ENCODE measurements around the gene STK32C. TPM values are rescaled to one million over a fixed set of nuclear protein-coding genes. Genes with fewer than 3 reads are reported as not detected.

STK32C gene
- total RNA-seq, 4 donors from 2014 or later = 1.3 to 5.6 (median 4.7) TPM

DNA sequence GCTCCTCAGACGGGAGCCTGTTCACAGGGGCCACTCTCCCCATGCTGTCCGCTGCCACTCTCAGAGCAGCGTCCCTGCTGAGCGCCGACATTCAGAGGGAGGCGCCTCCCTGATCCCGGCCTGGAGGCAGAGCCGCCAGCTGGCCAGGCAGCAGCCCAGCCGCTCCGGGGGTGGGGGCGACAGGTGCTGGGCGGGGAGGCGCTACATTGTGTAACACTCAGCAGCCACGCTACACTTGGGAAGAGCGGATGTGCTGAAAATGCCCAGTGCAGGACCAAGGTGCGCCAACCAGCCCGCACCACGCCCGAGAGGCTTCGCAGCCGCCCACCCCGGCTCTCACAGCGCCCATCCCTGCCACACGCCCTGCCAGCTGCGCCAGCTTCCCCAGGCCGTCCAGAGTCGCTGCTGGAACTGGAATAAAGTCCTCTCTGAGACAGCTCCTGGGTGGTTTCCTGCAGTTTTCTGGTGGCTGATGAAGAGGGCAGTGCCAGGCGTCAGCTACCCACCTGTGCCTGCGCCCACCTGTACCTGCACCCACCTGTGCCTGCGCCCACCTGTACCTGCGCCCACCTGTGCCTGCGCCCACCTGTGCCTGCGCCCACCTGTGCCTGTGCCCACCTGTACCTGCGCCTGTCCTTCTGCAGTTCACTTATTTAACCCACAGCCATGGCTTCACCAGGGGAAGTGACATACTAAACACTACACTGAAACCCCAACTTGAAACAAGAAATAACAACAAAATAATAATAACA is 25.7 kb downstream of the STK32C start:
- no peak overlapping the region for H3K4me3 ChIP-seq
- H3K4me1 ChIP-seq = peaks cover 6% of the 10 kb centered on the region
- H3K36me3 ChIP-seq = no peaks in the 10 kb centered on the region
- no peaks in the 10 kb centered on the region for H3K9me3 ChIP-seq
- TF ChIP-seq POLR2AphosphoS5 (IDR thresholded peaks at IDR 0.05) (no peak), POLR2A (IDR thresholded peaks at IDR 0.05) (no peak), EP300 (IDR thresholded peaks at IDR 0.05) (no peak)
- TF ChIP-seq, protein P1, sequence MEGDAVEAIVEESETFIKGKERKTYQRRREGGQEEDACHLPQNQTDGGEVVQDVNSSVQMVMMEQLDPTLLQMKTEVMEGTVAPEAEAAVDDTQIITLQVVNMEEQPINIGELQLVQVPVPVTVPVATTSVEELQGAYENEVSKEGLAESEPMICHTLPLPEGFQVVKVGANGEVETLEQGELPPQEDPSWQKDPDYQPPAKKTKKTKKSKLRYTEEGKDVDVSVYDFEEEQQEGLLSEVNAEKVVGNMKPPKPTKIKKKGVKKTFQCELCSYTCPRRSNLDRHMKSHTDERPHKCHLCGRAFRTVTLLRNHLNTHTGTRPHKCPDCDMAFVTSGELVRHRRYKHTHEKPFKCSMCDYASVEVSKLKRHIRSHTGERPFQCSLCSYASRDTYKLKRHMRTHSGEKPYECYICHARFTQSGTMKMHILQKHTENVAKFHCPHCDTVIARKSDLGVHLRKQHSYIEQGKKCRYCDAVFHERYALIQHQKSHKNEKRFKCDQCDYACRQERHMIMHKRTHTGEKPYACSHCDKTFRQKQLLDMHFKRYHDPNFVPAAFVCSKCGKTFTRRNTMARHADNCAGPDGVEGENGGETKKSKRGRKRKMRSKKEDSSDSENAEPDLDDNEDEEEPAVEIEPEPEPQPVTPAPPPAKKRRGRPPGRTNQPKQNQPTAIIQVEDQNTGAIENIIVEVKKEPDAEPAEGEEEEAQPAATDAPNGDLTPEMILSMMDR (IDR thresholded peaks at IDR 0.05) = no peak
- peaks cover 28% of the 10 kb centered on the region for H3K27me3 ChIP-seq
- no peak for DNase-seq (ENCODE audit: low spot score in 2 of 2)
- no peak overlapping the region for H3K27ac ChIP-seq
- WGBS = 64% methylated on average over 26 of the region's 34 CpGs

DNA sequence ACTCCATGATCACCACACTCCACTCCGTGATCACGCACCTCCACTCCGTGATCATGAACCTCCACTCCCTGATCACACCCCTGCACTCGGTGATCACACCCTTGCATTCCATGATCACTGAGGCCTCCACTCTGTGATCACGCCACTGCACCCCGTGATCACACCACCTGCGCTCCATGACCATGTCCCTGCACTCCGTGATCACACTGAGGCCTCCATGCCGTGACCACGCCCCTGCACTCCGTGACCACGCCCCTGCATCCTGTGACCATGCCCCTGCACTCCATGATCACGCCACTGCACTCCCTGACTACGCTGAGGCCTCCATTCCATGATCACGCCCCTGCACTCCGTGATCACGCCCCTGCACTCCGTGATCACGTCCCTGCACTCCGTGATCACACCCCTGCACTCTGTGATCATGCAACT is 27.1 kb downstream of the STK32C start:
- Histone ChIP-seq H3K27me3 (peaks cover 28% of the 10 kb centered on the region), H3K4me3 (no peak overlapping the region), H3K4me1 (peaks cover 6% of the 10 kb centered on the region), H3K9me3 (no peaks in the 10 kb centered on the region), H3K36me3 (no peaks in the 10 kb centered on the region), H3K27ac (no peak overlapping the region)
- no peak for TF ChIP-seq POLR2A (IDR thresholded peaks at IDR 0.05)
- TF ChIP-seq EP300 (IDR thresholded peaks at IDR 0.05) = no peak
- DNase-seq (ENCODE audit: low spot score in 2 of 2) = no peak
- 97% methylated on average over 20 of the region's 20 CpGs for WGBS

DNA sequence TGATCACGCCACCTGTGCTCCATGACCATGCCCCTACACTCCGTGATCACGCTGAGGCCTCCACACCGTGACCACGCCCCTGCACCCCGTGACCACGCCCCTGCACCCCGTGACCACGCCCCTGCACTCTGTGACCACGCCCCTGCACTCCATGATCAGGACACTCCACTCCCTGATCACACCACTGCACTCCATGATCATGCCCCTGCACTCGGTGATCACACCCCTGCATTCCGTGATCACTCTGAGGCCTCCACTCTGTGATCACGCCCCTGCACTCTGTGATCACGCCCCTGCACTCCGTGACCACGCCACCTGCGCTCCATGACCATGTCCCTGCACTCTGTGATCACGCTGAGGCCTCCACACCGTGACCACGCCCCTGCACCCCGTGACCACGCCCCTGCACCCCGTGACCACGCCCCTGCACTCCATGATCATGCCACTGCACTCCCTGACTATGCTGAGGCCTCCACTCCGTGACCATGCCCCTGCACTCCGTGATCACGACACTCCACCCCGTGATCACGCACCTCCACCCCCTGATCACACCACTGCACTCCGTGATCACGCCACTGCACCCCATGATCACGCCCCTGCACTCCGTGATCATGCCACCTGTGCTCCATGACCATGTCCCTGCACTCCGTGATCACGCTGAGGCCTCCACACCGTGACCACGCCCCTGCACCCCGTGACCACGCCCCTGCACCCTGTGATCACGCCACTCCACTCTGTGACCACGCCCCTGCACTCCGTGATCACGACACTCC is 27.7 kb downstream of the STK32C start:
- Histone ChIP-seq H3K9me3 (no peaks in the 10 kb centered on the region), H3K36me3 (no peaks in the 10 kb centered on the region), H3K4me1 (peaks cover 6% of the 10 kb centered on the region), H3K4me3 (no peak overlapping the region), H3K27me3 (peaks cover 28% of the 10 kb centered on the region), H3K27ac (no peak overlapping the region)
- TF ChIP-seq POLR2AphosphoS5 (IDR thresholded peaks at IDR 0.05) (no peak), POLR2A (IDR thresholded peaks at IDR 0.05) (no peak), EP300 (IDR thresholded peaks at IDR 0.05) (no peak)
- TF ChIP-seq, protein P1 (IDR thresholded peaks at IDR 0.05) = no peak
- 91% methylated on average over 43 of the region's 43 CpGs for WGBS
- no peak for DNase-seq (ENCODE audit: low spot score in 2 of 2)

DNA sequence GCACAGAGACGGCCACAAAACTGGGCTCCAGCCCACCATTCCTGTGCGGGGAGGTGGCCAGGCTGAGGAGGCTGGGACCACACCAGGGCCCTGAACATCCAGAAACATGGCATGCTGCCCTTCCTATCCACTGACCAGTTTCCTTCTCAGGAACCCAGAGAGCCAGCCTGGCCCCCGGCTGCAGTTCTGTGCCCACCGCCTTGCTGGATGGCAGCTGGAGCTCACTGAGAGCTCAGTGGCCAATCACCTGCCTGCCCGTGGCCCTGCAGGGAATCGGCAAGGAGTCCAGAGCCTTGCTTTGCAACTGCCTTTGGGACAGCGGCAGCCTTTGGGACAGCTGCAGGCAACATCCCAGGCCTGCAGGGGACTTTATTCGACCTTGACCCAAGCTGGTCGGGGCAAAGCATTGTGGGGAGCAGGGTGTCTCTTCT is 30.4 kb downstream of the STK32C start:
- H3K9me3 ChIP-seq = no peaks in the 10 kb centered on the region
- WGBS = 73% methylated on average over 3 of the region's 9 CpGs
- H3K27me3 ChIP-seq = peaks cover 5% of the 10 kb centered on the region
- H3K27ac ChIP-seq = no peak overlapping the region
- no peak for DNase-seq (ENCODE audit: low spot score in 2 of 2)
- peaks cover 4% of the 10 kb centered on the region for H3K4me1 ChIP-seq
- TF ChIP-seq, protein P1 (IDR thresholded peaks at IDR 0.05) = no peak
- TF ChIP-seq EP300 (IDR thresholded peaks at IDR 0.05) (no peak), POLR2A (IDR thresholded peaks at IDR 0.05) (no peak), POLR2AphosphoS5 (IDR thresholded peaks at IDR 0.05) (no peak)
- no peaks in the 10 kb centered on the region for H3K36me3 ChIP-seq
- no peak overlapping the region for H3K4me3 ChIP-seq

DNA sequence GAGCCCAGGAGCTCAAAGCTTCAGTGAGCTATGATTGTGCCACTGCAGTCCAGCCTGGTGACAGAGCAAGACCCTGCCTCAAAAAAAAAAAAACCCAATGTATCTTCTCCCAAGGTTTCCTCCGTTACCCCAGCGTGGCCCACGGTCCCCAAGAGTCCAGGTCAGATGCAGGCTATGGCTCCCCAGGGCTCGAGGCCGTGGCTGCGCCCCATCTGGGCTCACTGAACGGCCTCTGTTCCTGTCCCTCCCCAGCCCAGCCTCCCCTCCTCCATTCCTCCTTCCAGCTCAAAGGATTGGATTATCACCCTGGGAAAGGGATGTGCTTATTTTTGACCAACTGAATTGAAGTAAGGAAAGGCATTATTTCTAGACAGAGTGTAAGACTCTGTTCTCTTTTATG is 31.0 kb downstream of the STK32C start:
- WGBS = 92% methylated on average over 7 of the region's 7 CpGs
- no peak for DNase-seq (ENCODE audit: low spot score in 2 of 2)
- no peak overlapping the region for H3K27ac ChIP-seq
- H3K4me3 ChIP-seq = no peak overlapping the region
- H3K36me3 ChIP-seq = no peaks in the 10 kb centered on the region
- no peaks in the 10 kb centered on the region for H3K9me3 ChIP-seq
- TF ChIP-seq, protein P1 (IDR thresholded peaks at IDR 0.05) = no peak
- TF ChIP-seq POLR2AphosphoS5 (IDR thresholded peaks at IDR 0.05) (no peak), EP300 (IDR thresholded peaks at IDR 0.05) (no peak), POLR2A (IDR thresholded peaks at IDR 0.05) (no peak)
- H3K27me3 ChIP-seq = no peaks in the 10 kb centered on the region
- peaks cover 4% of the 10 kb centered on the region for H3K4me1 ChIP-seq

All from suprapubic skin (tissue), 4 donors.